NCI-H526 (cell line): Measurements from ENCODE around the gene RBM18.
A peak's percentile ranks its signal among the peaks of the same experiment; 100 is the strongest.

Experiments
- DNase-seq, 2 experiments: peaks; one replicate each; lab custom pipeline; 2025; lab: John Stamatoyannopoulos, UW

The RBM18 gene

DNA sequence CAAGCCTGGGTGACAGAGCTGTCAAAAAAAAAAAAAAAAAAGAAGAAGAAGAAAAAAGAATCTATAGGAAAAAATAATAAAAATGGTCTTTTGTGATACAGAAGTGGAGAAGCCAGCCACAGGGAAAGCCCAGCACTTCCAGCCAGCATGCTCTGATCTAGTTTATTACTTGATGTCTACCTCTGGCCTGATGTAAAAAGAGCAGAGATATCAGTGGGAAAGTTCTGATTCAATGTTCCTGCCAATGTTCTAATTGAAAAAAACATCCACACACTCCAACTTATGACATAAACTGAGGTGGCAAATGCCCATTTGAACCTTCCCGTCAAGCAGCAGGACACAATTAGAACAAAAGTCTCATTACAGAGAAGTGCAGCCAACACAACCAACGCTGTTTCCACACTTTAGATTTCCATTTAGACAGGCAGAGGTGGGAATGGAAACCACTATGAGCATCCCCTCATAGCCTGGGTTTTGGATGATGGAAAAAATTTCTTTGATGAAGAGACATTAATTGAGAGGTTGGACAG, 5.7 kb downstream of the RBM18 start:
- no peak for DNase-seq

DNA sequence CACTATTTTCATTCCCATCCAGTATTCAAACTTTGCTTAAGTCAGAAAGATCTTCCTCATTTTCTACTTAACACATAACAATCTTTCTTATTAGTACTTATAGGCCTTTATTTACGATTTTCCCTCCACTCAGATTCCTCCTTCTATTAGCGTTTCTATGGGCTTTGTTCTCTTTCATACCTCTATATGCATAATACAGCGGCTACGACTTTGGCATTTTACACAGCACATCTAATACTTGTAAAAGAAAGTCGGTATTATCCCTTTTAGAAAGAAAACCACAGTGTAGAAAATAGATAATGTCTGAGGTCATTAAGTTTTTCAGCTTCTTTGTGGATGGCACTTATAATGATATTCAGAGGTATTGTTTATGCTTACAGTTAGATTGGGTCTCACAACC, 8.4 kb downstream of the RBM18 start:
- no peak for DNase-seq

DNA sequence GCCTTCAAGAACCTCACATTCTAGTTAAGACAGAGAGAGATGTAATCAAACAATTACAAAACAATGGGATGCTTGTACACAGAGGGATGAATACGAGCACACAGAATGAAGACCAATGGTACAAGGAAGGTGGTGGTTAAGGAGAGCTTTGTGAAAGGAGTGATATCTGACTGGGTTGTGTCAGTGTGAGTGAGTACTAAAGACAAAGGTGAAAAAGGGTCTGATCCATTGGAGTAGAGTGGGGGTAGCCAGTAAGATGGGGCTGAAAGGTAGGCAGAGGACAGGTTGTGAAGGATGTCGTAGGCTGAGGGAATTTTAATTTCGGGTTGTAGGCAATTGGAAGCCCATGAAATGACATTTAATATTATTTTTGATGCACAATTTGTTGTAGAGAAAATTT, 9.9 kb downstream of the RBM18 start:
- DNase-seq = no peak

DNA sequence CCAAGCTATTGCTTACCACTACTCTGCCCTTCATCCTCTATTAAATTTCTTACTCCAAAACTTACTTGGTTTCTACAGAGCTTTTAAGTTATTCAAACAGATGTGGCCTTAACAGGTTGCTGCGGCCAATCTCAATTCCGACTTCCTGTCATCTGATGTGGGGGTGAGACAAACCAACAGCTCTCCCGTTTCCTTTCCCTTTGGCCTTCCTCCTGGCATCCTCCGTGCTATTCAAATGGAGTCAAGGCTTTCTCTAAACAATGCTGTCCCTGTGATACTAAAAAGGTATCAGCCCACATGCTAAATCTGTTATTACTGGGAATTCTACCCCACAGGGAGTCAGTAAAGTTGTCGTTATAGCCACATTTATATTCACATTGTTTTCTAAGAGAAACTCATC, 11.8 kb downstream of the RBM18 start:
- no peak for DNase-seq

DNA sequence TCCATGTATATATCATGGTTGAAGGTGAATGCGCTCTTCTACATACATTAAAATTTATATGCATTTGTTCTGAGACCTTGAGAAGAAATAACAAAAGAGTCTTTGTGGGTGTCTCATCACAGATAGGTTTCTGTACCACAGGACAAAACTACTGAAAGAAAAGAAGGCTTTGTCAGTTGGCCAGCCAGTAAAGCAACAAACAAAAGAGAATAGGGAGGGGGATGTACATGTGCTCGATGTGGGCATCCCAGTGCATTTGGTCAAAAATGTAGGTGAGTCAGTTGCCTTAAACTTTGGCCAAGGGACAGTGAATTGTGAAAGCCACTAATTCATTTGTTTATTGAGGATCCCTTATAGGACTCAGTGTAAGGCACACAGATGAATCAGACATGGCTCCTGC, 13.3 kb downstream of the RBM18 start:
- DNase-seq = peak in 1 of 2 experiments; percentile 23

DNA sequence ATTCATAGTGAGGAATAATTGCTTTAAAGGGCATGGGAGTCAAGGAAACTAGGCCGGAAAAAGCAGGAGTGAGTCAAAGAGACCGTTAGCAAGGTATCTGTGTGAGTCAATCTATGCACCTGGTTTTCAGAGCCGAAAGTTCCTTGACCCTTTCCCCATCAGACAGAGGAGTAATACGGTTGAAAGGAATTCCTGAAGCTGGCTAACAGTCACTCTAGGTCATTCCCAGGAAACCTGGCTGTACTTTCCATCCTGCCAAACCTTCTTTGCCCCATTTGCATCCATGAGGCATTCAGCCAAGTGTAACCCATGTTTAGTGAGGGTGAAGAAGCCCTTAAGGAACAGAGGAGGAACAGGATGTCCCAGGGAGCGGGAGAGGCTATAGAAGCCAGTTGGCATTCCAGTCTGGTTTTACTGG, 16.2 kb downstream of the RBM18 start:
- DNase-seq = no peak

DNA sequence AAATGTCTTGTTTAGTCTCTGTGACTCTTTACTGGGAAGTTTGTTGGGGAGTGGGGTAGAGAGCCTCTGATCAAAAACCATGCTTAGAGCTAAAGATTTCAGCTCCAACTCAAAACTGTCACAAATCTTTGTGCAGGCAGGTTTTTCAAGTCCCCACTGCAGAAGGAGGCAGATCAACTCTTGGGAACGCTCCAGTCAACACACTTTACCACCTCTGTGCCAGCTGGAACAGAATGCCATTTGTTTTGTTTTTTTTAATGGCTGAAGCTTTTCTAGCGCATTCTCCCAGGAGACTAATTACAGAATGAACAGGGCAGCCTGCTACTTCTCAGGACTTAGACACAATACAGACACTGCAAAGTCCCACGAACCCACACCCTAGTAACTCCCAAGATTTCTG, 18.0 kb downstream of the RBM18 start:
- no peak for DNase-seq

DNA sequence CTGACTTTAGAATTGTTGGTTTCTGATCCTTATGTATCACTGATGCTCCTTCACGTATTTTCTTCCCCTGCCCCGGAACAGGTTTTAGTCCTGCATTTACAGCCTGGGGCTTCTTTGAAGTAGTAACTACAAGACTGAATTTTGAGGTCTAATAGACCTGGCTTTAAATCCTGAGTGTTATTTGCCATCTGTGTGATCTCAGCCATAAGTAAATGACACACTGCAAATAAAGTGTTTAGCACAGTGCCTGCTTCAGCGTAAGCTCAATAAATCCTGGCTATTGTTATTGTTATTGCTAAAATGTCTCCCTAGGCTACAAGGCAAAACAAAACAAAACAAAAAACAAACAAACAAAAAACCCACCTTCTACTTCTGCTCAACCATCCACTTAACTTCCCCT, 20.3 kb downstream of the RBM18 start:
- DNase-seq = no peak

DNA sequence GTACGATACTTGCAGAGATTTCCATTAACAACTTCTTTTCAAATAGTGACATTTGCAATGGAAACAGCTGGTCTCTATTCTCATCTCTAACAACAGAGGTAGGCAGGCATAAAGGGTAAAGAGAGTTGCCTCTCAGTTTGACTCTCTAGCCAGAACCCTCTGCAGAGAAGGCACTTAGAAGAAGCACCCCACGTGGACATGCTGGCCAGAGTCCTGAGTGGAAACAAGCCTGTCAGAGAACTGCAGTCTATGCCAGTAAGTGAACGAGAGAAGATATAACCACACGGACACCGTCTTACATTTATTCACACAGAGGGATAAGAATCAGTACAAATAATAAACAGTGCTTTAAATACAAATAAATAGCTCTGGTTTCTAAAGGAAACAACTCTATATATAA, 24.9 kb downstream of the RBM18 start:
- no peak for DNase-seq

DNA sequence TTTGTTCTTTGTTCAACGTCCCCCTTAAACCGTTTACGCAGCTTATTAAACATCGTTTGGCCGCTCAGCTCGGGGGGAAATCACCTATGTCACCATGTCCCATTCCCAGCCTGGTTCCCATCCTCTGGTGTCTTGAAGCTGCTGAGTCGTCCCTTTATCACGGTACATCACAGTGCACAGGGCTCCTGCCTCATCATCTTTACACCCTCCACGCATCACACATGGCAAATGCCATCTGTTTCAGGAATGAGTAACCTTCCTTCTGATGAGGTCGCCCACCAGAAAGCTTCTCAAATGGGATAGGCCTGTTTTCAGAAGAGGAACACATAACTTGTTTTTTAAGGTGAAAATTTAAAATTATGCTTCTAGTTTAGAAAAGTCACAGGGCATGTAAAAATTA, 28.0 kb downstream of the RBM18 start:
- DNase-seq = no peak

DNA sequence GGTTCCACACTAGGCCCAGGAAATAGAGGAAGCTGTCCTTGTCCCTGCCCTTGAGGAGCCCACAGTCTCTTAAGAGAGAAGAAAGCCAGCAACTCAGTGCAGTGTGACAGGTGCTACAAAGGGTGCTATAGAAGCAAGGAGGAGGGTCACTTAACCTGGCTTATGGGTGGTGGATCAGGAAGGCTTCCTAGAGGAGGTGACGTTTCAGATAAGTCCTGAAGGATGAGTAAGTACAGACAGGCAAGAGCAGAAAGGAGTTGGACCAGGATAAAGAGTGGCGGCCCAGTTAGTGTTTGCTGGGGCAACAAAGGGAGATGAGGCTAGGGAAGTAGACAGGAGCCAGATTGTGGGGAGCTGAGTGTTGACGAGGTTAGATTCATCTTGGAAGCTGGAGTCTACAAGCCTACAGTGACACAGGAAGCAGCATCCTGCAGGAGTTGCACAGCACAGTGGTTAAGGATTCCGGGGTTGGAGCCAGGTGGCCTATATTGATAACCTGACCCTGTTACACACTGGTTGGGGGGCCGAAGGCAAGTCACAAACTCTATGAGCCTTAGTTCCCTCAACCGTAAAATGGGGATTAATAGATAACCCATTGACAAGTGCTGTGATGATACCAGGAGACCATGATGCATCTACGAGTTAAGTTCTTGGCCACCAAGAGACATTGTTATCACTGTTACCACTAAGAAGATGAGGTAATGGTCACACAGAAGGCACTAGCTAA, 30.5 kb downstream of the RBM18 start:
- no peak for DNase-seq

DNA sequence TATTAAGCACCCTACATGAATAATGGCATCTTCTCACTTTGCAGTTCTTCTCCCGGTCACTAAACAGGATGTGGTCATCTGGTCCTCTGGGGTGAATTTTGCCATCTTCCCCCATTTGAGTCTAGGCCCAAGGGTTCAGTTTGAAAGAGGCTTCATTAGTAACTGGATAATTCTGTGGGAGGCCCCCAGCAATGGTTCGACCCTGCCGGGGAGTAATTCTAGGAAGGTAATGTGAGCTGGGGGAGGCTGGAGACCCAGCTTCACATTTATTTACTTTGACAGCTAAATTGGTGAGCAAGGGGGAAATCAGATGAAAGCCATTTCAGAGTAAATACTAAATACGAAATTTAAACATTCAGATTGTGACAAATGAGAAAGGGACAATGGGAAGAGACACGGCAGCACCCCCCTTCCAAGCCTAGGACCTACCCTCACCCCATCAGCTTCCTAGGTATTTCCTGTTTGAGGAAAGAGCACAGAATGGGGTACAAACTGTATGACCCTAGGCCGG, 31.8 kb downstream of the RBM18 start:
- no peak for DNase-seq

DNA sequence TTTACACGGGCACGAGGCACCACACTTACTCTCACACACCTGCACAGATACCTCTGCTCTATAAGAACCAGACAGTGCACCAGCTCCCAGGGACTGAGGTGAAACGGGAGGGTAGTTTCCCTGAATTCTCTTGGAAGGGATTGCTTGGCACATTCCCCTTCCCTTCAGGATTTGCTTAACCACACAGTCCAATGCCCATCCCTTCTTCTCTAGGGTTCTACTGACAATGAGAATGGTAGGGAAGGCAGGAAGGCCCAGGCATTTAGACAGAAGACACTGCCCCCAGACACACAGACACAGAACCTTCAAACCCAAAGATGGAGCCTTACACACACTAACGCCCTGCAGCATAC, 35.2 kb downstream of the RBM18 start:
- DNase-seq = peak; percentile 29 to 54

DNA sequence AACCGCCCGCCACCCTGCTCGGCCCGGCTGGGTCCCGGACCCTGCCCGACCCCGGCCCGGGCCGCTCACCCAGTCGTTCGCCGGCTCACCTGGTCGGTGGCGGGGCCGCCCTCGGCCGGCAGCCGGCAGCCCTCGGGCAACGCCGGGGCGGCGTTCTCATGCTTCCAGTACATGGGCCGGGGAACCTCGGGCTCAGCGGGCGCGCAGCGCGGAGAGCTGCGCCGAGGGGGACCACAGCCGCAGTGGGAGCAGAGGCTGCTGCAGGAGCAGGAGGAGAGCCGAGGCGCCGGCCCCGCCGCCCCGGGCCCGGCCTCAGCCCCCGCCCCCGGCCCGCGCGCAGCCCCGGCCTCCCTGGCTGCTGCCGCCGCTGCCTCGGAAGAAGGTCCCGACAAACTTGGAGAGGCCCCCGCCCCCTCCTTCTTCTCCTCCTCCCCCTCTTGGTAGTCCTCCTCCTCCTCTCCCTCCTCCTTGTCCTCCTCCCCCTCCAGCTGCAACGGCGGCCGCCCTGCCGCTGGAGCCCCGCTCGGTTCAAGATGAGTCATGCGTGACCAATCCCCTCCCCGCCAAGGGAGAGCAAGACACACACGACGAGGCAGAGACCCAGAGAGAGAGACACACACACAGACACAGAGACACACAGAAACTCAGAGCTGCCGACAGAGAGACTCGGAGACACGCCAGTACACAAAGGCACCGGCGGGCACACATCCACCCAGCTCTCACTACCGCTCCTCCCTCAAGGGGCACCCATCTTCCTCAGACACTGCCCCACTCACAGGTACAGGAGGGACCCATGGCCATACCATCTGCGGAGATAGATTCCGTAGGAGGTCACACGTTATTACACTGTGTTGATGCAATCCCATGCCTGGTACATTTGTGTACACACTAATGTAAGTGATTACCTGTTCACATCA, 35.8 kb downstream of the RBM18 start, which contains the start of gene LHX6:
LHX6 (minus strand) TSS at position 390 of the 917 bp plus-strand sequence; CDS start at position 173, 217 bp downstream.
- peak in 1 of 2 experiments; percentile 58 for DNase-seq

DNA sequence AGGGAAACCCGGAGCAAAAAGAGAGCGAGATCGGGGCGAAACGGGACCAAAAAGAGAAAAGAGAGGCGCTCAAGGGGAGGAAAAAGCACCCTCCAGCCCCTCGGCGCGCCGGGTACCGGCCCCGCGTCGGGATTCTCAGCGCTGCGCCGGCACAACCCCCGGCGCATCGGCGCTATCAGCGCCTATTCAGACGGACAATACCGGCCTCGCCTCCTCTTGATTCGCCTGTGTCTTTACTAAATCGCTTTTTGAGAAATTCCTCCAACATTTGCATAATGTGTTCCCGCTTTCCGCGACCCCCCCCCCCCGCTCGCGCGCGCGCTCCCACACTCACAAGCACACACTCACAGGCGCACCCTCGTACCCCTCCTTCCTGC, 36.5 kb downstream of the RBM18 start:
- DNase-seq = peak in 1 of 2 experiments; percentile 54

DNA sequence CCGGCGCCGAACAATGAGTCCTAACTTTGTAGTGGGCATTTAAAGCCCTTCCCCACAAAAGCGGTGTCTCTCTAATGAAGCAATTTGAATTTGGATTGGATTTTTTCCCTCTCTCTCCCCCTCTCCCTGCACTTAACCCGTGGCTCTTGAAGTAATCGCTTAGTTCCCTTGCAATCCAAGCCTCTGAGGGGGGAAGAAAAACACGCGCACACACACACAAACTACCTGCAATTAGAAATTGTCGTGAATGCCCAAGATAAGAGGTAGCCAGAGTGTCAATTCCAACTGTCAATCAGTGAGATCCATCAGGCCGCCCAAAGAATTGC, 37.1 kb downstream of the RBM18 start:
- no peak for DNase-seq

DNA sequence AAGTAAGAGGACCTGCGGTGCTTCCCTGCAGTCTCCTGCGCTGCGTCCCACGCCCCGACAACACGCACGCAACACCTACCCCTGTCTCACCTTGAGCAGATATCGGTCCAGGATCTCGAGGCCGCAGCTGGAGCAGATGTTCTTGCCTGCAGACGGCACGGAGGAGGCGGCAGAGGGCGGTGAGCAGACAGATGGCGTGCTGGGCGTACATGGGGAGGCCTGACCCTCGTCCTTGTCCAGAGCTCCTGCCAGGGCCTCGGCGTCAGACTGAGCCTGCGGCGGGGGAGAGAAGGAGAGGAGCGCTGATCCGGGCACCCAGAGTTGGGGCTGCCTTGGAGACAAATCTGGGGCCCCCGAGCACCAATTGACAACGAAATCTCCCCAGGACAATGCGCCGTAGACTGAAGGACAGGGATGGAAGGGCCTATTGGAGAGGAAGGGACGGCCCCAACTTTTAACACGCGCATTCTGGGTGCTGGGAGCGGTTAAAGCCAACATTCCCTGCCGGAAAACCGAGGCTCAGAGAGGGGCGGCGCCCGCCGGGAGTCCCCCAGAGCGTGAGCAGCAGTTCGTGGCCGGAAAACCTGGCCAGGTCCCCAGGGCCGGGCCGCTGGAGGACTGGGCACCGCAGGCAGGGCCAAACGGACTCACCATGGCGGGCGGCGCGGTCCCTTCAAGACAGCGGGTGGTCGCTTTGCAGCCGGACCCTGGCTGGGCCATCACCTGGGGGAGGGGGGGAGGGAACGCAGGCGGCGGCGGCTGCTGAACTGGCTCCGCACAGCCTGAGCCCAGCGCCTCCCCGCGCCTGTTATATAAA, 37.7 kb downstream of the RBM18 start:
- peak in 1 of 2 experiments; percentile 27 for DNase-seq

DNA sequence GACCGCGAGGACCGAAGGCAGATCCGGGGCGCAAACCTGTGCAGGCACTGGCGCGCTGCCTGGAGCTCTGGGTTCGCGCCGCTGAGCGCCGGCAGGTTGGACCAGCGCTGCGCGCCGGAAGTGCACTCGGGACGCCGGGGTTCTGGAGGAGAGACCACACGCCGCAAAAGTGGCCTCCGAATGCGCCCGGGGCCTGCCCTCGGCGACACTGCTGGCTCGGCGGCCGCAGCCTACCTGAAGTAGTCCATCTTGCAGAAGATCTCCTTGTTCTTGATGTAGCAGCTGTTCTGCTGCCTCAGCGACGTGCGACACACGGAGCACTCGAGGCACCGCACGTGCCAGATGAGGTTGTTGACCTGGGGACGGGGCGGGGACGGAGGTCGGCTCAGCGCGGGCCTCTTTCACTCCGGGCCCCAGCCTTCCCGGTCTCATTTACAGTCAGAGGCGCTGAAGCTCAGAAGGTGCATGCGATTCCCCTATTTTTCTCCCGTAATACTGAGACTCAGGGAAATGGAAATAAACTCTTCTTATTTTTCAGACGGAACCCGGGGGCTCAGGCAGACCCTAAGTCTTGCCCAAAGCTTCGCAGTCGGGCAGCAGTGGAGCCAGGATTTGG, 38.4 kb downstream of the RBM18 start:
- DNase-seq = no peak

DNA sequence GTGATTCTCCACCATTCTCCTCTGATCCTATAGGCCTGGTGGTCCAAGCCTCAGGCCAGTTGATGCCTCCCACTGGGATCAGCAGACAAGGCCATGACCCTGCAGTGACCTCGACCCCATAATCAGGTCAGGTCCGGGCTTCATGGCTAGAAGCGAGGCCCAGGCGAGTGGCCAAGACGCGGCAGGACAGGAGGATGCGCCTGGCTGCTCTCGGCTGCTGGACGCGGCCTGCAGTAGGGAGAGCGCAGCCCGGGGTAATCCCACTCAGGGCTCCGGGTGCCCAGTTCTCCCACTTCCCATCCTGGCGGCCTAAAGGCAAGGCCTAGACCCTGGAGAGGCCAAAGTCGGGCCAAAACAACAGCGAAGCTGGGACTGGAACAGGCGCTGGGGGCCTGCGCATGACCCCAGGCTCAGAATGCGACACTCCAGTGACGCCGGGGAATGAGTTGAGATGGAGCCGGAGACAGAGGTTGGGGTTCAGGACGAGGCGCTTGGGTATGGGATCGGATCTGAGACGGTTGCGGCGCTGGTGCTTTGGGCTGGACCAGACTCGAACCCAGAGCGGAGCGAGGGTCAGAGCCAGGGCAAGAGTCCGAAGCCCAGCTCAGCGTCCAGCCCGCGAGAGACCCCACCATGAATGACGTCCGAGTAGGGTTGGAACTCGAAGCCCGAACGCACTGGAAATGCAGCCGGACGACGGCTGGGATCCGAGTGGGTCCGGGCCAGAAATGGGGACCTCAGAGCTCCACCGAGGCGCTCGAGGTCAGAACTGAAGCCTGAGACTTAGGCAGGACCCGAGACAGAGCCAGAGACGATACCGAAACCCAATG, 39.1 kb downstream of the RBM18 start:
- no peak for DNase-seq

DNA sequence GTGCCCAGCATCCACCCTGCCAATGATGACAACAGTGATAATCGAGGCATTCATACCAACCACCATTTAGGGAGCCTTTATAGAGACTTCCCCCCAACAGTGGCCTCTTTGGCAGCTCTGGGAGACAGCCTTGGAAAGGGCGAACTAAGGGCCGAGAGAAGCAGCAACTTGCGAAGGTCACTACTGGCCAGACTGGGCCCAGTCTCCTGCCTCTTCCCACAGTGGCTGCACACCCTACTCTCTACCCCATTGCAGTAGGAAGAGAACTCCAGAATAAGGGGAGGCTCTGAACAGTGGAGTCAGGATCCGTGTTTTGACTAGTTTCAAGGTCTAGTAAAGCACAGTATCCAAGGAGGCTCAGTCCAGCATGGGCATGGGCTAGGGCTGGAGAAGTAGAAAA, 41.2 kb downstream of the RBM18 start:
- DNase-seq = no peak

DNA sequence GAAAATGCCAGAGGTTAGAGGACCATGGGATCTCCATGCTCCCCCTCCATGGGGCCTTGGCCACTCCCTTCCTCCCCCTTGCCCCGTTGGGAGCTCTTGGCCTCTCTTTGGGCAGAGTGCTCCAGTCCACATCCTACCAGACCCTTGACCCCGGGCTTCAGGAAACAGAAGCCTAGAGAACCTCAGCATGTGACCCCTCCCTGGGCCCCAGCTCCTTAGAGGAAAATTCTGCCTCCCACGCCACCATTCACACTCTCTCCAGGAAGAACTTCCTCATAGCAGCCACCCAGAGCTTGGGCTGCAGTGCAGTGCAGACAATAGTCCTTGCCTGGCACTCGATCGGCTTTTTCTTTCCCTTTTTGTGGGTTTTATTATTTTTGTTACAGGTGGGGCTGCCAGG, 41.8 kb downstream of the RBM18 start:
- DNase-seq = no peak
